ENCODE measurements around the gene ACD.
"Not testable (repeated sequence)": the region's sequence is repeated elsewhere in the genome, so short reads cannot be mapped to it uniquely, and the experiment has no call there.

ACD gene

GRCh38 chr16:67659675-67660563, at the start of gene ACD:
Gene ACD, minus strand, starts transcription at chr16:67660260. Its CDS starts 40 bp downstream, at chr16:67660220.
- peak; percentile 99 for DNase-seq (ENCODE audit: low spot score)

GRCh38 chr16:67709050-67709449, 49.0 kb upstream of the ACD start:
- no peak for DNase-seq (ENCODE audit: low spot score)

- DNase-seq (ENCODE audit: low spot score): no peak
These were observed 48.3 kb upstream of the ACD start for GRCh38 chr16:67708368-67708771.

GRCh38 chr16:67707790-67708189, 47.7 kb upstream of the ACD start:
- no peak for DNase-seq (ENCODE audit: low spot score)

- DNase-seq (ENCODE audit: low spot score): no peak
These were observed 47.1 kb upstream of the ACD start for GRCh38 chr16:67707210-67707609.

GRCh38 chr16:67704110-67704509, 44.0 kb upstream of the ACD start:
- no peak for DNase-seq (ENCODE audit: low spot score)

- DNase-seq (ENCODE audit: low spot score): no peak
These were observed 43.6 kb upstream of the ACD start for GRCh38 chr16:67703626-67704025.

GRCh38 chr16:67702130-67702529, 42.1 kb upstream of the ACD start:
- DNase-seq (ENCODE audit: low spot score): no peak

- DNase-seq (ENCODE audit: low spot score): no peak
These were observed 41.4 kb upstream of the ACD start for GRCh38 chr16:67701420-67701819.

GRCh38 chr16:67699265-67699664, 39.2 kb upstream of the ACD start:
- DNase-seq (ENCODE audit: low spot score): no peak

- DNase-seq (ENCODE audit: low spot score): no peak
These were observed 37.5 kb upstream of the ACD start for GRCh38 chr16:67697422-67698185.

- DNase-seq (ENCODE audit: low spot score): no peak
These were observed 34.6 kb upstream of the ACD start for GRCh38 chr16:67694611-67695010.

- not testable (repeated sequence) for DNase-seq (ENCODE audit: low spot score)
These were observed 33.6 kb upstream of the ACD start for GRCh38 chr16:67693517-67694285.

GRCh38 chr16:67685388-67686112, 25.5 kb upstream of the ACD start:
- DNase-seq (ENCODE audit: low spot score): no peak

GRCh38 chr16:67683767-67684166, 23.7 kb upstream of the ACD start:
- DNase-seq (ENCODE audit: low spot score): no peak

GRCh38 chr16:67679935-67680897, 20.2 kb upstream of the ACD start:
- no peak for DNase-seq (ENCODE audit: low spot score)

GRCh38 chr16:67678354-67679023, 18.4 kb upstream of the ACD start:
- no peak for DNase-seq (ENCODE audit: low spot score)

- DNase-seq (ENCODE audit: low spot score): no peak
These were observed 17.7 kb upstream of the ACD start for GRCh38 chr16:67677712-67678111.

- DNase-seq (ENCODE audit: low spot score): no peak
These were observed 16.9 kb upstream of the ACD start for GRCh38 chr16:67676939-67677338.

- no peak for DNase-seq (ENCODE audit: low spot score)
These were observed 16.5 kb upstream of the ACD start for GRCh38 chr16:67676516-67676915.
